Upper lobe of right lung (tissue), 1 donor: ENCODE data around the gene RAB31. TPM values are rescaled to one million over a fixed set of nuclear protein-coding genes. Genes with fewer than 3 reads are reported as not detected.

ENCODE experiments used
- ATAC-seq: fragments of 200-7000 bp; cut with Tn5 transposase; one replicate; pipeline ENCODE4 v1.9.1; 2020; ENCODE audit warnings: mild to moderate bottlenecking, moderate library complexity
- DNase-seq: peaks from one replicate; pipeline ENCODE4 v3.0.0-alpha.2; 2020
- H3K27ac ChIP-seq: fragments of 200-600 bp; one replicate; pipeline ENCODE4 v1.8.0; 2022
- H3K27me3 ChIP-seq: fragments of 200-600 bp; one replicate; pipeline ENCODE4 v1.8.0; 2022; ENCODE audit warnings: mild to moderate bottlenecking
- H3K36me3 ChIP-seq: fragments of 200-600 bp; one replicate; pipeline ENCODE4 v1.8.0; 2022
- H3K4me1 ChIP-seq: fragments of 200-600 bp; one replicate; pipeline ENCODE4 v1.8.0; 2022
- H3K4me3 ChIP-seq: fragments of 200-600 bp; one replicate; pipeline ENCODE4 v1.8.0; 2022; ENCODE audit warnings: mild to moderate bottlenecking
- H3K9me3 ChIP-seq: fragments of 200-600 bp; one replicate; pipeline ENCODE4 v1.8.0; 2022
- intact Hi-C: fragments of 100-400 bp; cut with DNase I; formaldehyde crosslinking; loops from one replicate; pipeline ENCODE4 v1.11.0; 2022
- total RNA-seq: library from RNA; stranded (reverse); fragmentation: NEBNext Ultra II Directional; extraction: Animal tissue kit (Norgen Biotek cat#: 25700); gene quantifications from one replicate; pipeline ENCODE4 v1.2.1, GENCODE V29; 2021
- TF ChIP-seq, protein P1 (sequence below): fragments of 200-600 bp; IDR thresholded peaks from one replicate; pipeline ENCODE4 v1.8.0; 2022; ENCODE audit warnings: antibody characterized with exemption
- donor health status: DM: no; HTN: yes; CAD: no; lungs with severe emphysema.

RAB31 gene
- total RNA-seq, 1 donor from 2014 or later: 137 TPM

DNA sequence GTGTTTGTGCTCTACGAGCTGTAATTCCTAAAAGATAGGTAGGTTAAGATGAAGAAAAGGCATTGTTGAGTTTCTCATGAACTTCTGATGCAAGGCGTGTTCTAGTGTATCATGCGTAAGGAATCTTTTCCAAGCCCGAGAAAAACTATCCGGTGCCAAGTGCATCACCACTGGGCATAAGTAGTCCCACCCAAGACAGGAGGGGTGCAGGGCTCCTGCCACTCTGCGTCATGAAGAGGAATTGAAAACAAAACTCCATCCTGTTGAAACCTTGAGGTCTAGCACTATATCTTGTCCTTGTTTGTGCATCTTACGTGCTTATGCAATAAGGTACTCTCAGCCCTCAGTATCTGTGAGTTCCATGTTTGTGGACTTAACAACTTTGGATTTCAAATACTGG lies 45.7 kb downstream of the RAB31 start:
- Histone ChIP-seq H3K4me1 (peaks cover 18% of the 10 kb centered on the region), H3K27me3 (no peaks in the 10 kb centered on the region), H3K27ac (no peak overlapping the region), H3K9me3 (no peaks in the 10 kb centered on the region), H3K36me3 (no peaks in the 10 kb centered on the region), H3K4me3 (no peak overlapping the region)
- intact Hi-C loops: no loop called here
- TF ChIP-seq, protein P1, sequence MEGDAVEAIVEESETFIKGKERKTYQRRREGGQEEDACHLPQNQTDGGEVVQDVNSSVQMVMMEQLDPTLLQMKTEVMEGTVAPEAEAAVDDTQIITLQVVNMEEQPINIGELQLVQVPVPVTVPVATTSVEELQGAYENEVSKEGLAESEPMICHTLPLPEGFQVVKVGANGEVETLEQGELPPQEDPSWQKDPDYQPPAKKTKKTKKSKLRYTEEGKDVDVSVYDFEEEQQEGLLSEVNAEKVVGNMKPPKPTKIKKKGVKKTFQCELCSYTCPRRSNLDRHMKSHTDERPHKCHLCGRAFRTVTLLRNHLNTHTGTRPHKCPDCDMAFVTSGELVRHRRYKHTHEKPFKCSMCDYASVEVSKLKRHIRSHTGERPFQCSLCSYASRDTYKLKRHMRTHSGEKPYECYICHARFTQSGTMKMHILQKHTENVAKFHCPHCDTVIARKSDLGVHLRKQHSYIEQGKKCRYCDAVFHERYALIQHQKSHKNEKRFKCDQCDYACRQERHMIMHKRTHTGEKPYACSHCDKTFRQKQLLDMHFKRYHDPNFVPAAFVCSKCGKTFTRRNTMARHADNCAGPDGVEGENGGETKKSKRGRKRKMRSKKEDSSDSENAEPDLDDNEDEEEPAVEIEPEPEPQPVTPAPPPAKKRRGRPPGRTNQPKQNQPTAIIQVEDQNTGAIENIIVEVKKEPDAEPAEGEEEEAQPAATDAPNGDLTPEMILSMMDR: no peak
- no peak for DNase-seq
- peak; percentile 23 for ATAC-seq

DNA sequence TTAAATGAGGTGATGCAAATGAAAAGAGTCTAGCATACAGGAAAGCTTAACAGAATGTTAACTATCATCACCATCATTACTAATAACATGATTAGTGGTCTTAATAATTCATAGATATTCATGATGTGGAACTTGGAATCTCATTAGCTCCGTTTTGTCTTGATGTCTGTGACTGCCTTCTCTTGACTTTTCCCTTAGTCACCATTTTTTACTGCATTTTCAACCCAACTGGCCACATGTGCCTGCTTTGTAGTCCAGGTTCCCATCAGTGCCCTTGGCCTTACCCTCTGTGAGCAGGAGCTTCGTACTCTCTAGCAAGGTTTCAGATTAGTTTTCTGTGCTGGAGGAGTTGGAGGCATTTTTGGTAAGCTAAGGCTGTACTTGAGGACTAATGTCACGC lies 47.0 kb downstream of the RAB31 start:
- H3K27ac ChIP-seq: no peak overlapping the region
- H3K9me3 ChIP-seq: no peaks in the 10 kb centered on the region
- H3K36me3 ChIP-seq: no peaks in the 10 kb centered on the region
- H3K27me3 ChIP-seq: no peaks in the 10 kb centered on the region
- TF ChIP-seq, protein P1: no peak
- DNase-seq (no peak), ATAC-seq (no peak)
- H3K4me3 ChIP-seq: no peak overlapping the region
- intact Hi-C loops: no loop called here
- peaks cover 18% of the 10 kb centered on the region for H3K4me1 ChIP-seq

DNA sequence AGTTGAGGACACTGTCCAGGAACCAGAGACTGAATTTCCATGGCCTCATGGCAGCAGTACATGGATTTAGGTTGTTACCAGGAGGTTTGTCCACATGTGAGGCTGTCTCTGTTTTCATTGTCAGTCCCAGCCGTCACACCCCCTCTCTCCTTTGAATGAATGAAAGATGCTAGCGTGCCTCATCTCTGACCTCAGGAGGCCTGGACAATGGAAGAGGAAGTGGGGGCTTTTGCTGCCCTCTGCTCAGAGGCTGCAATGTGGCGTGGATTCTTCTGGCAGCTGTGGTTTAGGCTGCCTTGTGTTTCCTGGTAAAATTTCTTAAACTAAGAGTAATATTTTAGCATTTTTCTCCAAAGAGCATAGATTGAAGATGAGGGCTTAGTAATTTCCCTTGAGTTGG lies 47.5 kb downstream of the RAB31 start:
- TF ChIP-seq, protein P1: no peak
- H3K27ac ChIP-seq: no peak overlapping the region
- no peaks in the 10 kb centered on the region for H3K9me3 ChIP-seq
- H3K27me3 ChIP-seq: no peaks in the 10 kb centered on the region
- peak; percentile 71 for ATAC-seq
- peaks cover 18% of the 10 kb centered on the region for H3K4me1 ChIP-seq
- no peak overlapping the region for H3K4me3 ChIP-seq
- intact Hi-C loops: no loop called here
- H3K36me3 ChIP-seq: no peaks in the 10 kb centered on the region
- no peak for DNase-seq

DNA sequence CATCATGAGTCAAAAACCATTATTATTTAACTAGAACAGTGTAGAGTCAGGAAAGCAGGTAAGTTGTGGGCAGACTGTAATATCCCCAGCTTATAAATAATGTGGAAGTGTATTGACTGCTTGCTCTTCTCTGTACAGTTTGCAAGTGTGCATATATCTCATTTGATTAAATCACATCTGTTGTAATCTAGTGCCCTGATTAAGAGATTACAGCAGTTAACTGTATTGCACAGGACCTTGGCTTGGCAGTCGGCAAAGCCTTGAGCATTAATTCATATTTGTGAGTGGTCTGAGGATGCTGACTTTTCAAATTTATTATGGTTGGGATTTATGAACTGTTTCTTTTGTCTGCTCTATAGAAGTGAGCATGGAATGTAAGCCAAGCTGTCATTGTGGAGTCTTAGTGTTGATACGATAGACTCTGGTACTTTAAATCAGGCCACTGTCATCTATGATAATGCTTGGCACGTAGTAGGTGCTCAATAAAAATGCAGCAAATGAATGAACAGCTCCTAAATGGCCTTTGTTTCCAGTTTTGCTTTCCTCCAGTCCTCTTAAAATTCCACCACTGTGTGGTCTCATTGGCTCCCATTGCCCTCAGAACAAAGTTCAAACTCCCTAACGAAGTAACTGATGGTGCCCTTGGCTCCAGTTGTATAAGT lies 48.3 kb downstream of the RAB31 start:
- intact Hi-C loops: no loop called here
- no peak for DNase-seq
- H3K36me3 ChIP-seq: no peaks in the 10 kb centered on the region
- ATAC-seq: no peak
- no peaks in the 10 kb centered on the region for H3K27me3 ChIP-seq
- no peak overlapping the region for H3K4me3 ChIP-seq
- peaks cover 18% of the 10 kb centered on the region for H3K4me1 ChIP-seq
- no peaks in the 10 kb centered on the region for H3K9me3 ChIP-seq
- TF ChIP-seq, protein P1: no peak
- H3K27ac ChIP-seq: no peak overlapping the region

DNA sequence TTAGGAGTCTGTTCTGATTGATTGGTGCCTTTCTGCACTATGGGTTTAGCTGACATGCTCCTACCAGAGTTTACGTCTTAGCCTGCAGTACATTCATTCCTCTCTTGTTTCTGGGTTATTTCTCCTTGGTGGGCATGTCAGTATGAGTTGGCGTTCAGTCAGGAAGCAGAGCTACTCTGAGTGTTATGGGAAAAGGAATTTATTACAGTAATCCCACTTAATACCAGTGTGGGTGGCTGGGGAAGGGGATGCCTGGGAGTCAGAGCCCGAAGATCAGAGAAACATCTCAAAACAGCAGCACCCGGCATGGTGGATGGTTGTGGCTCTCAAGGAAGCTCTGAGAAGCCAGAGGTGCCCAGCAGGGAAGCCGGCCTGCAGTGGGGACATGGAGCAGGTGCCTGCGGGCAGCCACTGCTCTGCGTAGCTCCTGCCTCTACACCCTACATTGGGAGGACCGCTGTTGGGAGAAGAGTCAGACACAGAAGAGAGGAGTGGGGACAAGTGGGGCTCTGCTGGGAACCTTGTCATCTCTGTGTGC lies 48.9 kb downstream of the RAB31 start:
- Histone ChIP-seq H3K4me3 (no peak overlapping the region), H3K27ac (no peak overlapping the region), H3K27me3 (no peaks in the 10 kb centered on the region), H3K9me3 (no peaks in the 10 kb centered on the region), H3K36me3 (no peaks in the 10 kb centered on the region), H3K4me1 (peaks cover 18% of the 10 kb centered on the region)
- TF ChIP-seq, protein P1: no peak
- DNase-seq (no peak), ATAC-seq (no peak)
- intact Hi-C loops: no loop called here
